Heart left ventricle (tissue), 13 donors: Measurements from ENCODE around the gene USP53.

Experiments used
- CTCF ChIP-seq, 12 donors: fragments of 200-600 bp; sonication (generic) in 4 of 12; IDR thresholded peaks; one replicate each; pipeline versions ENCODE4 v1.5.0 to v1.8.0; 2018 to 2022; ENCODE audit warnings: antibody characterized with exemption in 12 of 12, mild to moderate bottlenecking in 5 of 12
- POLR2A ChIP-seq, 2 donors: fragments of 450-650 bp; IDR thresholded peaks; one replicate each; pipeline ENCODE4 v1.6.1; 2017; ENCODE audit warnings: antibody characterized with exemption in 2 of 2, mild to moderate bottlenecking in 2 of 2, moderate library complexity in 2 of 2
- donor health status: ischemic (EF 13 %, LVEDD 7.1; RV severe dilation, severe dysfunction).
- donor health status: DM: no; HTN: yes; CAD: no.
- donor health status: DM: no; HTN: no; CAD: no.
- donor health status: ischemic (EF 25% LVEDD 6.9; RV normal size, moderate dysfunction).
- donor health status: ischemic (EF 25% LVEDD 5.7; RV mildly dilated, moderate dysfunction).
- donor health status: ischemic (EF 35%, LVEDD 5.7; RV mildly dilated, moderate dysfunction).
- donor health status: nonischemic (EF 11% LVEDD 7.7; RV severe dilation, severe dysfunction).
- donor health status: DM: yes; HTN: yes; CAD: no.
- donor health status: PGD.
- donor health status: ischemic (EF 29% LVEDD 5.4; RV normal size, mild dysfunction).
- donor health status: nonischemic (EF 23%, LVEDD 6.1; RV moderate dilation, normal function).

GRCh38 chr4:119197772-119198212 lies 14.7 kb upstream of the USP53 start:
- TF ChIP-seq CTCF (IDR thresholded peaks at IDR 0.05) (no peak), POLR2A (IDR thresholded peaks at IDR 0.05) (no peak)
